Heart left ventricle (tissue), 16 donors: Measurements from ENCODE around the gene RPP14. TPM values are rescaled to one million over a fixed set of nuclear protein-coding genes. Genes with fewer than 3 reads are reported as not detected.

Experiments
- ATAC-seq, 4 donors: fragments of 200-7000 bp; cut with Tn5 transposase; one replicate each; pipeline ENCODE4 v1.9.1; 2020 to 2022; ENCODE audit warnings: moderate library complexity in 4 of 4, mild to moderate bottlenecking in 3 of 4, moderate number of reproducible peaks in 1 of 4
- DNase-seq, 5 donors: peaks; one replicate each; pipeline ENCODE4 v3.0.0-alpha.2; 2020
- H3K27ac ChIP-seq, 12 donors: fragments of 200-600 bp; sonication (generic) in 4 of 12; one replicate each; pipeline versions ENCODE4 v1.5.0 to v1.8.0; 2016 to 2022; ENCODE audit warnings: mild to moderate bottlenecking in 2 of 12
- H3K27me3 ChIP-seq, 9 donors: fragments of 200-600 bp; sonication (generic) in 2 of 9; one replicate each; pipeline versions ENCODE4 v1.5.1 to v1.8.0; 2016 to 2022; ENCODE audit warnings: mild to moderate bottlenecking in 3 of 9
- H3K36me3 ChIP-seq, 9 donors: fragments of 200-600 bp; sonication (generic) in 2 of 9; one replicate each; pipeline versions ENCODE4 v1.5.0 to v1.8.0; 2018 to 2022; ENCODE audit warnings: mild to moderate bottlenecking in 2 of 9
- H3K4me1 ChIP-seq, 12 donors: fragments of 200-600 bp; sonication (generic) in 4 of 12; one replicate each; pipeline versions ENCODE4 v1.5.0 to v1.8.0; 2016 to 2022; ENCODE audit warnings: mild to moderate bottlenecking in 3 of 12
- H3K4me3 ChIP-seq, 12 donors: fragments of 200-600 bp; sonication (generic) in 4 of 12; one replicate each; pipeline versions ENCODE4 v1.5.0 to v1.8.0; 2017 to 2022; ENCODE audit warnings: mild to moderate bottlenecking in 9 of 12, moderate library complexity in 4 of 12
- H3K9me3 ChIP-seq, 12 donors: fragments of 200-600 bp; sonication (generic) in 4 of 12; one replicate each; pipeline versions ENCODE4 v1.5.0 to v1.8.0; 2016 to 2022; ENCODE audit warnings: mild to moderate bottlenecking in 1 of 12
- CTCF ChIP-seq, 12 donors: fragments of 200-600 bp; sonication (generic) in 4 of 12; IDR thresholded peaks; one replicate each; pipeline versions ENCODE4 v1.5.0 to v1.8.0; 2018 to 2022; ENCODE audit warnings: antibody characterized with exemption in 12 of 12, mild to moderate bottlenecking in 5 of 12
- POLR2A ChIP-seq, 2 donors: fragments of 450-650 bp; IDR thresholded peaks; one replicate each; pipeline ENCODE4 v1.6.1; 2017; ENCODE audit warnings: antibody characterized with exemption in 2 of 2, mild to moderate bottlenecking in 2 of 2, moderate library complexity in 2 of 2
- WGBS, 4 donors: extraction: QIAGEN DNeasy Blood & Tissue Kit in 2 of 4; methylation state at CpG; one replicate each; pipeline versions ENCODE4 v1.1.5 to v1.1.7; 2013 to 2018; 5-methylcytosine and 5-hydroxymethylcytosine counted together
- intact Hi-C, 10 donors: fragments of 100-400 bp; cut with DNase I; formaldehyde crosslinking; loops; one replicate each; pipeline versions ENCODE4 v1.11.1 to v1.14.2; 2022
- polyA plus RNA-seq, 2 donors: library from polyadenylated mRNA; stranded (reverse); fragments of 200-250 nt; gene quantifications; one replicate each; pipeline ENCODE4 v1.2.3, GENCODE V29; 2013
- total RNA-seq, 9 donors: library from RNA; depleted of rRNA in 2 of 9; stranded (reverse); fragments of >200 nt in 2 of 9; fragmentation: NEBNext Ultra II Directional in 3 of 9; extraction: Animal tissue kit (Norgen Biotek cat#: 25700) in 3 of 9; gene quantifications; one replicate each; pipeline versions ENCODE4 v1.1.0 to v1.2.4, GENCODE V29; 2016 to 2023
- donor health status: ischemic (EF 13 %, LVEDD 7.1; RV severe dilation, severe dysfunction).
- donor health status: healthy with polysubstance abuse.
- donor health status: DM: no; HTN: yes; CAD: no.
- donor health status: DM: no; HTN: no; CAD: no.
- donor health status: ischemic (EF 25% LVEDD 6.9; RV normal size, moderate dysfunction).
- donor health status: ischemic (EF 25% LVEDD 5.7; RV mildly dilated, moderate dysfunction).
- donor health status: healthy.
- donor health status: DM: yes; HTN: yes; CAD: no.
- donor health status: ischemic (EF 35%, LVEDD 5.7; RV mildly dilated, moderate dysfunction).
- donor health status: nonischemic (EF 11% LVEDD 7.7; RV severe dilation, severe dysfunction).
- donor health status: DM: yes; HTN: yes; CAD: no.
- donor health status: PGD.
- donor health status: ischemic (EF 29% LVEDD 5.4; RV normal size, mild dysfunction).
- donor health status: nonischemic (EF 23%, LVEDD 6.1; RV moderate dilation, normal function).

Gene RPP14
- total and polyA plus RNA-seq, 11 donors: 9.6 to 32.4 (median 24.0) TPM

- Histone ChIP-seq H3K4me3 (no peak overlapping the region), H3K9me3 (no peaks in the 10 kb centered on the region), H3K36me3 (peaks cover 0 to 19% (median 11%) of the 10 kb centered on the region in 9 donors), H3K27ac (peak overlapping the region in 1 of 12 donors; percentile 9), H3K4me1 (peaks cover 0 to 23% (median 10%) of the 10 kb centered on the region in 12 donors), H3K27me3 (no peaks in the 10 kb centered on the region)
- intact Hi-C loops: loop anchor here in 9 of 10 donors (5.0 kb wide), 2 partner anchors 94 to 209 kb away; no protein-coding TSS in a partner anchor
- WGBS, 4 donors: 85 to 93% (median 90%) methylated on average over 3 of the region's 3 CpGs
- TF ChIP-seq POLR2A (IDR thresholded peaks at IDR 0.05): no peak
- TF ChIP-seq CTCF (IDR thresholded peaks at IDR 0.05): no peak
- ATAC-seq (no peak), DNase-seq (no peak)
These were observed 17.7 kb downstream of the RPP14 start for GRCh38 chr3:58323529-58324390.

GRCh38 chr3:58324391-58325390 lies 18.6 kb downstream of the RPP14 start:
- peak overlapping the region in 8 of 12 donors; percentile 0 to 67 (median 23) for H3K27ac ChIP-seq
- H3K4me3 ChIP-seq: no peak overlapping the region
- TF ChIP-seq POLR2A (IDR thresholded peaks at IDR 0.05) (no peak), CTCF (IDR thresholded peaks at IDR 0.05) (no peak)
- H3K4me1 ChIP-seq: peaks cover 0 to 23% (median 10%) of the 10 kb centered on the region in 12 donors
- peaks cover 0 to 12% (median 2%) of the 10 kb centered on the region in 9 donors for H3K36me3 ChIP-seq
- no peaks in the 10 kb centered on the region for H3K27me3 ChIP-seq
- WGBS, 4 donors: 72 to 82% (median 76%) methylated on average over 7 of the region's 7 CpGs
- intact Hi-C loops: loop anchor here in 9 of 10 donors (5.0 kb wide), 3 partner anchors 93 to 208 kb away; no protein-coding TSS in a partner anchor
- no peaks in the 10 kb centered on the region for H3K9me3 ChIP-seq
- DNase-seq (no peak), ATAC-seq (peak in 1 of 4 donors; percentile 12)

GRCh38 chr3:58325525-58325992 lies 19.5 kb downstream of the RPP14 start:
- H3K27me3 ChIP-seq: no peaks in the 10 kb centered on the region
- no peaks in the 10 kb centered on the region for H3K9me3 ChIP-seq
- 37 to 58% (median 49%) methylated on average over 2 of the region's 2 CpGs for WGBS, 4 donors
- intact Hi-C loops: loop anchor here in 1 of 10 donors (5.0 kb wide), 1 partner anchor 162 kb away; no protein-coding TSS in a partner anchor
- TF ChIP-seq POLR2A (IDR thresholded peaks at IDR 0.05) (no peak), CTCF (IDR thresholded peaks at IDR 0.05) (no peak)
- H3K27ac ChIP-seq: peak overlapping the region in 8 of 12 donors; percentile 0 to 67 (median 23)
- no peak overlapping the region for H3K4me3 ChIP-seq
- H3K4me1 ChIP-seq: peaks cover 0 to 23% (median 10%) of the 10 kb centered on the region in 12 donors
- DNase-seq (no peak), ATAC-seq (no peak)
- peaks cover 0 to 5% (median 0%) of the 10 kb centered on the region in 9 donors for H3K36me3 ChIP-seq
